ENCODE data around the gene PITPNM3. TPM values are rescaled to one million over a fixed set of nuclear protein-coding genes. Genes with fewer than 3 reads are reported as not detected.

Gene PITPNM3
- total and polyA plus RNA-seq, 2 of the 8 experiments (the other 6 are each of a cell fraction or from before 2014, with no cell fraction given): 1.7 to 3.1 TPM

- Histone ChIP-seq H3K18ac (ENCODE audit: extremely low read depth, low read length) (peak within 1 kb of the TSS; percentile 24; the same call in 1 of the 2 replicates), H2BK15ac (ENCODE audit: low read length) (no peak within 1 kb of the TSS), H3K79me1 (ENCODE audit: low read depth, low read length) (no peaks in the 10 kb centered on the region), H2BK20ac (ENCODE audit: low read length) (no peak within 1 kb of the TSS), H3K23ac (ENCODE audit: insufficient read length) (no peak within 1 kb of the TSS), H3K14ac (ENCODE audit: insufficient read length) (no peak within 1 kb of the TSS), H4K20me1 (replicated peaks in 1 of 2; ENCODE audit: control insufficient read depth in 1 of 2, insufficient read depth in 2 of 2, low read length in 2 of 2) (no peaks in the 10 kb centered on the region), H3K36me3 (ENCODE audit: control insufficient read depth in 2 of 4, insufficient read depth in 4 of 4, low read length in 3 of 4) (no peaks in the 10 kb centered on the region), H3K4ac (replicated peaks; ENCODE audit: insufficient read length, low read depth, low read length) (no peak within 1 kb of the TSS), H4K91ac (replicated peaks; ENCODE audit: insufficient read length, low read length) (no peak within 1 kb of the TSS), H4K8ac (ENCODE audit: extremely low read depth, insufficient read depth, low read length) (peak within 1 kb of the TSS; percentile 47), H3K4me1 (replicated peaks in 1 of 4; ENCODE audit: control insufficient read depth in 3 of 4, insufficient read depth in 4 of 4, low read length in 3 of 4) (peaks cover 2 to 16% (median 5%) of the 10 kb centered on the region in 4 experiments), H3K27ac (ENCODE audit: low read depth, low read length) (no peak within 1 kb of the TSS), H3K79me2 (ENCODE audit: control insufficient read depth in 1 of 2, insufficient read depth in 2 of 2, low read length in 2 of 2) (no peaks in the 10 kb centered on the region), H3K9me3 (ENCODE audit: insufficient read depth in 2 of 2, low read depth in 1 of 2, low read length in 1 of 2) (peaks cover 3 to 4% of the 10 kb centered on the region in 2 experiments; a peak in 2 of 4 replicates), H3K27me3 (replicated peaks in 1 of 4; ENCODE audit: control insufficient read depth in 3 of 4, extremely low read depth in 1 of 4, insufficient read depth in 3 of 4, low read length in 3 of 4) (no peaks in the 10 kb centered on the region), H3K9ac (replicated peaks in 1 of 4; ENCODE audit: extremely low read depth in 1 of 4, low read depth in 3 of 4, low read length in 3 of 4) (no peak within 1 kb of the TSS), H3K23me2 (ENCODE audit: low read depth, low read length) (no peaks in the 10 kb centered on the region), H2AK5ac (ENCODE audit: low read depth, low read length) (no peak within 1 kb of the TSS), H2AFZ (ENCODE audit: low read length) (peak within 1 kb of the TSS; percentile 9; the same call in 1 of the 2 replicates), H4K5ac (ENCODE audit: insufficient read length, low read depth, low read length) (no peak within 1 kb of the TSS), H3K56ac (replicated peaks; ENCODE audit: insufficient read length, low read depth, low read length) (no peak within 1 kb of the TSS), H2BK5ac (ENCODE audit: low read depth, low read length) (no peak within 1 kb of the TSS; the same call in 1 of the 2 replicates), H2BK120ac (replicated peaks; ENCODE audit: low read depth, low read length) (no peak within 1 kb of the TSS), H3K4me2 (ENCODE audit: insufficient read depth in 1 of 2, low read depth in 2 of 2, low read length in 2 of 2) (no peak within 1 kb of the TSS), H2BK12ac (ENCODE audit: low read depth, low read length) (0 out of 2 replicates have a peak within 1 kb of the TSS, but pooled peaks have one; percentile 27), H3K4me3 (ENCODE audit: extremely low read depth in 1 of 4, insufficient read depth in 2 of 4, low read depth in 3 of 4, low read length in 4 of 4) (no peak within 1 kb of the TSS)
- DNase-seq (ENCODE audit: low read depth in 1 of 2, low spot score in 2 of 2) (no peak), FAIRE-seq (no peak)
- CTCF ChIA-PET (ENCODE audit: partially characterized antibody): interaction anchor here (0.8 to 5.3 kb wide), 18 partner anchors 12 to 843 kb away, joined by 3 to 60 read pairs (median 4); no protein-coding TSS in a partner anchor
- 87% methylated on average over 16 of the region's 16 CpGs; no CpG with 5 or more reads in 1 of the 2 experiments for WGBS, 2 experiments (ENCODE audit: extremely low coverage in 1 of 2, insufficient coverage in 1 of 2, insufficient read length in 1 of 2, insufficient replicate concordance in 2 of 2, low coverage in 1 of 2, low lambda C conversion rate in 2 of 2, missing lambda C conversion rate in 1 of 2)
- POLR2A ChIA-PET (ENCODE audit: partially characterized antibody): interaction anchor here (1.0 to 2.0 kb wide), 4 partner anchors 9 to 949 kb away, joined by 3 to 6 read pairs (median 3); partner anchors contain the start of genes DERL2, MIS12 and PIMREG
- TF ChIP-seq BACH1 (IDR thresholded peaks at IDR 0.05; ENCODE audit: low read length) (no peak), KDM1A (IDR thresholded peaks at IDR 0.05; ENCODE audit: borderline replicate concordance, low read length) (no peak)
These were observed 121.3 kb downstream of the PITPNM3 start, which contains the start of gene AIPL1 for GRCh38 chr17:6435051-6435450. Gene AIPL1, minus strand, starts transcription at chr17:6435121. Its CDS starts 17 bp downstream, at chr17:6435104.
